ENCODE data around the gene FAM83F.

The FAM83F gene

DNA sequence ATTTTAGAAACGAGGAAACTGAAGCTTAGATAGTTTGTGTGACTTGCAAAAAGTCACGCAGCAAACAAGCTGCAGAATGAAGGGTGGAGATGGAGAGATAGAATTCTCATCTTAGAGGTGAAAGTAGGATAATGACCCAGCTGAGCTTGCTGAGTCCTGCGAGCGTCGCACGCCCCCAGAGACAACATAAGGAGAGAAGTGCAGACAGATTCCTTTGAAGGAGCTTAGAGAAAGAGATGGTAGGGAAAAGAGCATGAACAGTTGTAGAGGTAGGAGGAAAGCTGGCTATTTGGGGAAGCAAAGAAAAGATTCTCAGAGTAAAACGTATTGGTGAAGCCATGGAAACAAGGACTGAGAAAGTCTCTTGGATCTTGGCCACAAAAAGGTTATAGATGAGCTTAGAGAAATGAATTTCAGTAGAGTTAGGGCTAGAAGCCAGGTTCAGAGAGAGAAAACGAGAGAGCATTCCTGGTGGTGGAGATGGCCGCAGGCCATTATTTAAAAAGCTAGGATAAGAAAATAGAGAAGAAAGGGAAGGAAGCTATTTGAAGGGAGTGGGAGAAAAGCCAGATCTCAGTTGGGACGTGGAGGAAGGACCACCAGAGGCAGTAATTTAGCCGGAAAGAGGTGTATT is 44.8 kb downstream of the FAM83F start:
- no peak for DNase-seq

DNA sequence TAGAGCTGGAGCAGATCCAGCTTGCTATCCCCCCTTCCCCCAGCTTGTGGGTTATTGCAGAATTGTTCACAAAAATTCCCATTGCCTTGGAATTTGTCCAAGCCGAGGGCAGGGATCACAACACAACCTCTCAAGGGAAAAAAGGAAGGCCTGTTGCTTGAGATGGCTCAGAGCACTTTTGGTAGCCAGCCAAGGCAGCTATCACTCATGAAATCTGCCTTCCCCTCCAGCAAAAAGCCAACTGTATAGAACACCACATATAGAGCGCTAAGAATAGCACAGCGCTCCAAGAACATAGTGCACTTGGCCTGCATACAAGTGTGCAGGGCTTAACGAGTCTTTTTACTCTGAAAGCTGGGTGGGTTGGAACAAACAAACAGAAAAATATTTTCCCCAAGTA is 46.2 kb downstream of the FAM83F start:
- DNase-seq, result no peak

DNA sequence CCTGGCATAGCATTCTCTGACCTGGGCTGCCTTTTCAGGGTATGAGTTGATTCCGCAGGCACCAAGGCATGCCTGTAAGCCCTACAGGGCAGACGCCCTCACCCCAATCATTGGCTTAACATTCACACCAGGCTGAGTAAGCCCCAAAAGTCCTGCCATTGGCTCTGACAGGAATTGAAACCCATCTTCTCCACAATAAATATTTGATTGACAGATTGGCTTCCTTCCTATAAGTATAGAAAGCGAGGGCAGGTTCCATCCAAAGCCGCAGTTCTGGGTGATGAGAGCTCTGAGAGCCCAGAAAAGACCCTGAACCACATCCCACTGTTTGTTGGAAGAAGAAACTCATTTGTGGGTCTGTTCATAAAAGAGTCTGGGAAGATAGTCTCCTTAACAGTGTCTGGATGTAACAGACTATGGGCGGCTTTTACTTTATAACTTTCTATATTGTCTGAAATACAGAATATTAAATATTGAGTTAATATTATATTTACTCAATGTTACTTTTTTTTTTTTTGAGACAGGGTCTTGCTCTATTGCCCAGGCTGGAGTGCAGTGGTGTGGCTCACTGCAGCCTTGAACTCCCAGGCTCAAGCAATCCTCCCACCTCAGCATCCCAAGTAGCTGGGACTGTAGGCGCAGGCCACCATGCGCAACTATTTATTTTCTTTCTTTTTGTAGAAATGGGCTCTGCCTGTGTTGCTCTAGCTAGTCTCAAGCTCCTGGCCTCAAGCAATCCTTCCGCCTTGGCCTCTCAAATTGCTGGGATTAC is 46.8 kb downstream of the FAM83F start:
- no peak for DNase-seq

DNA sequence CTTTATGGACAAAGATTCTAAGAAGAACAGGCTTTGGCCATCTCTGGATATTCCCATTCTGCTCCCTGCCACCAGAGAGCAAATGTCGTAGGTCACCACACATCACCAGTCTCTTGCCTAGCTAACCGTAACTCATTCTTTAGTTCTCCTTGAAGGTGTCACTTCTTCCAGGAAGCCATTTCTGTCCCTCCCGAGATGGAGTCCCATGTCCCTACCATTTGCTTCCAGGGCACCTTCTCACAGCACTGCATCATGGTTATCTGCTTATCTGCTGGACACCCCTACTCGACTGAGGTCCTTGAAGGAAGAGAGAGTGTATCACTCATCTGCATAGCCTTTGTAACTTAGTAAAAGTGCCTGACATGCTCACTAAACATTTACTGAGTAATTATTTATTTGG is 47.6 kb downstream of the FAM83F start:
- no peak for DNase-seq

DNA sequence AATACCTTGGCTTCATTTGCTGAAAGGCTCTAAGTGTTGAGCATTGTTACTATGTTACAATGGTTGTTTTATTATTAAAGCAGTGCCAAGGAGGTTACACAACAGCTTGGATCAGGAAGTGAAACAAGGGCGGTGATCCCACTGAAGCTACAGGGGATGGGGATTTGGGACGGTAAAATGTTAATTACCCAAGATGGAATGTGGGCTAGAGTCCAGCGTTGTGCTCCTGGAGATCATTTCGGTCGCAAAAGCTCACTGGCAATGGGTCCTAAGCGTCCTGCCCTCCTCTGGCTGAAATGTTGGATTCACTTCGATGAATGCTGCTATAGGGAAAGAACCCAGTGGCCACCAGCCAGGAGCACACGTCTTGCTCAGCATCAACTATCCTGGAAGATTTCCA is 48.3 kb downstream of the FAM83F start:
- no peak for DNase-seq

DNA sequence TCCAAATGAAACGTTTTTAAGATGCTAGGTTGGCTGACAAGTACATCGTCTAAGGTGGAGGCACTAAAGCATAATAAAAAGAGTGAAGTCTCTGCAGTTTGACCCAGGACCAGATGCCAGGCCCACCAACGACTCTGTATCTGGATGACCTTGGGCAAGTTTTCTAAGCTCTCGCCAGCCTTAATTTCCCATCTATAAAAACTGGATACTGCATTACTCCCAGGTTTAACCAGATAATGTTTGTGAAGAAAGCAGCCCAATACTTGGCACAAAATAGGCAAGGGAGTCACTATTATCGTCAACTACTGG is 49.0 kb downstream of the FAM83F start:
- DNase-seq, result no peak

DNA sequence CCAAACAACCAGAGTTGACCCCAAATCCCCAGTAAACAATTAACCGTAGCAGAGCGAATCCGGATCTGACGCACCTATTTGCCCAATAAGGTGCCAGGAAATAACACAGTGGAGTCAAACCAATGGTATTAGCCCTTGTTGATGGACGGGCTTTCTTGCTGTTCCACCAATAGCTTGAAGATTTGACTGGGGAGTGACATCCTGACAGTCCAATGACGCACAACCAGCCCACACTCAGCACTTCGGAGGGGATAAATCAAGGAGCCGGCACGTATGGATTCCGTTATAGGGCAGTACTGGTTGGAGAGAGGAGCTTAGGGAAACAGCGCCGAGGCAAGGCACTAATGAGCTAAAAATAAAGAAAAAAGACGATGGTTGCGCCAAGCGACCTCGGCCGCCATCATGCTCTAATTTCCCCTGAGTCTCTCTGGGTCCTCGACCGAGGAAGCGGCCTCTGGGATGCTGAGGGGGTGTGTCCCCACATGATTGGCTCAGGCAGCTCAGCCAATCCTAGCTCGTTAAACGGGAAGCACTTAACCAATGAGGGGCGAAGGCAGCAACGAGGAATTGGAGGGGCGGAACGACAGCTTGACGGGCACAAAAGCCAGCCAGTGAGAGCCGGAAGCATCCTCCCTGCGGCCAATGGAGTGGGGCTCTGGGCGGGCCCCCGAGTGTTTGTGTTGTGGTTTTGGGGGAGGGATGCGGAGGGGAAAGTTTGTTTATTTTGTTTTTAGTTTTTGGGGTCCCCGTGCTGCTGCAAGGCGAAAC is 49.5 kb downstream of the FAM83F start:
- DNase-seq, result peak; percentile 99

DNA sequence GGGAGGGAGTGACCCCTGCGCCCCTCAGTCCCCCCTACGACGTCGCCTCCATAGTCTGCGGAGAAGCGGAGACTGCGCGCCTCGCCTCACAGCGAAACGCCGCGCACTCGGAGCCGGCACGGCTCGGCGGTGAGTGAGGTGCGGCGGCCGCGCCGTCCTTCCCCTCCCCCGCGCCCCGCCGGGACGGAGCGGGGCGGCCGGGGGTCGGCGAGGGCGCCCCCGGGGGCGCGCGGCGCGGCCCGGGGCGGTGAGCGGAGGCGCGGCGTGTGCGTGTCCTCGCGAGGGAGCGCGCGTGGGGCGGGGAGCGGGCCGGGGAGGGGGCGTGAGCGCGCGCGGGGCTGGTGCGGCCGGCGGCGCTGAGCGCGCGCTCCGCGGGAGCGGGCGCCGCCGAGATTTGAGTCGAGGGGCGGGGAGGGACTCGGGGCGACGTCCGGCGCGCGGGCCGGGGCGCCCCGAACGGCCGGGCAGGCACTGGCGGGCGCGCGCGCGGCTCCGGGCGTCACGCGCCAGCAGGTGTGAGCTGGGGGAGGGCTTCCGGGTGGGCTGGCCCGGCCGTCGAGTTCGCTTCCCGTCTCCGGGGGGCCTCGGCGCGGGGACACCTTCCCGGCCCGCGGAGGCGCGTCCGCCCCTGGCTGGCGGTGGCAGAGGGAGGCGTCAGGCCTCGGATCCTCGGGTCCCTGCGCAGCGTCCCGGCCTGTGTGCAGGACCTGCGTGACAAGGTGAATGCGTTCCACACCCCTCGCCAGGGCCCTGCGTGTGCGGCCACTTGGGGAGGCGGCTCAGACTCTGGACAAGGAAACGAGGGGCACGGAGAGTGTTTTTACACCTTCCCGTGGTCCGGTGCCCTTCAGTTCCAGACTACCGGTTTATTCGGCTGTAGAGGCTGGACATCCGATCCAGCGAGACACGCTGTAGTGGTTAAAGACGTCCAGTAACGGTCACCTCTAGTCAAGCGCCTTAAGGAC is 50.4 kb downstream of the FAM83F start:
- no peak for DNase-seq

DNA sequence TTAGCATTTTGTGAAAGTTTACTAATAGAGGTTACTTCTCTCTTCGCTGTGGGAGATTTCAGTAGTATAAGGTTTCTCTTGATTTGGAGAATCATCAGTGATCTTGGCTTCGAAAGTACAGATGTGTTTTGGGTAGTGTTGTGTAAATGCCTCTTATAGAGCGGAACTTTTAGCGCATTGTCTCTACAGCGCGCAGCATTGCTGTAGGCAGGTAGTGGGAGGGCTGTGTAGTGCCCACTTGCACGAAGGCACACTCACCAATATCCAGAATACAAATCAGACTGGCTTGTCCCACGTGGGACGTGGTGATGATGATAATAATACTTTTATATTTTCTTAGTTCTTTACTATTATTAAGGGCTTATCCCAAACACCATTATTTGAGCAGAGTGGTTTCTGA is 51.4 kb downstream of the FAM83F start:
- no peak for DNase-seq

DNA sequence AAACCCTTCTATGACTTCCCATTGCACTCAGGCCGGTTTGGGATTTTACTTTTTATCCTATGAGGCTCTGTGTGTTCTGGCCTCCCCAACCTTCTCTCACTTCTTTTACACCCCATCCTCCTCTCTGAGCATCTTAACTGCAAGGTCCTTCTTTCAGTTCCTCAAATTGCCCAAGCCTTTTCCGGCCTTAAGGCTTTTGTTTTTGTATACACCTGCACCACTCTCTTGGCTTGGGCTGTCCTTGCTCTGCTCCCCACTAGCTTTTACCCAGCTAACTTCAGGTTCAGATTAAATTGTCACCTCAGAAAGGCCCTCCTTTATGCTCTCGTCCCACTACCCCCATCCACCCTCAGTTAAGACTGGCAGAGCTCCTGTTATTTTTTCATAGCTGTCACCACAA is 55.5 kb downstream of the FAM83F start:
- no peak for DNase-seq

DNA sequence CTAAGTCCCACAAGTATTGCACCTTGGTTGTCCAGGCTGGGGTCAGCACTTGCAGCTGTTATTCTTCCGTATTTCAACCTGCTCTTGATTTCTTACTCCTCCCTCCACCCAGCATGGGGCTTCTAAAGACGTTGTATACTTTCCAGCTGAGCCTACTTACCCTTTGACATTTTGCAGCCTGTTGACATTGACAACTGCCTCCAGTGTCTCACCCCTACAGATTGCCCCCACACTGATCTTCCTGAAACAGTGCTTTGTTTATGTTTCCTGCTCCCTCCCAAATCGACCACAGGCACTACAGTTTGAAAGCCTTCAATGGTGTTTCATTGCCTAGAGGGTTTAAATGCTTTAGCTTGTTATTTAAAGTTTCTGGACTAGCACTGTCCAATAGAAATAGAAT is 56.6 kb downstream of the FAM83F start:
- DNase-seq, result no peak

DNA sequence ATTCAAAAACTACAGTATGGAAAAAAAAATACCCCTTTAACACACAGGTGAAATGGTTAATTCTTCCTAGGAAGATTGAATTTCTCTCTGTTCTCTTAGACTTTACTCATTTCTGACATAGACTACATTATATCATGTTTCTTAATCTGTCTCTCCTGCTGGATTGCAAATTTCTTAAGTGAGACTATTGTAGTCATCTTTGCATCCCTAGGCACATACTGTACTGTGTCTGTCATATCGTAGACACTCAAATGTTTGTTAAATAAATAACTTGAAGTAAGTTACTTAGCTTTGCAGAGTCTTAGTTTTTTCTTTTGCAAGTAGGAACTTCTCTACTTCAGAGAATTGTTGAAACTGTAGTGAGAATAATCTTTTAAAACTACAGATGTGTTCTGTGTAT is 58.7 kb downstream of the FAM83F start:
- DNase-seq, result no peak

DNA sequence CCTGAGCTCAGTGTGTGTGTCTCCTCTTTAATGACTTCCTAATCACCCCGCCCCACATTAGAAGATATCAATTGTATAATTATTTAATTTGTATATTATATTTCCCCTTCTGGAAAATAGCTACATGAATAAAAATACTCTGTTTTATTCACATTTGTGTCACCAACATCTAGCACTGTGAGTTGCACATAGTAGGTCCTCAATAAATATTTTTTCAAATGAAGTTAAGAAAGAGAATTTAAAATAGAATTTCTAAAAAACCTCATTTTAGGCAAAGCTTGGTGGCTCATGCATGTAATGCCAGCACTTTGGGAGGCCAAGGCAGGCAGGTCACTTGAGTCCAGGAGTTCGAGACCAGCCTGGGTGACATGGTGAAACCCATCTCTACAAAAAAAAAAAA is 59.7 kb downstream of the FAM83F start:
- no peak for DNase-seq

DNA sequence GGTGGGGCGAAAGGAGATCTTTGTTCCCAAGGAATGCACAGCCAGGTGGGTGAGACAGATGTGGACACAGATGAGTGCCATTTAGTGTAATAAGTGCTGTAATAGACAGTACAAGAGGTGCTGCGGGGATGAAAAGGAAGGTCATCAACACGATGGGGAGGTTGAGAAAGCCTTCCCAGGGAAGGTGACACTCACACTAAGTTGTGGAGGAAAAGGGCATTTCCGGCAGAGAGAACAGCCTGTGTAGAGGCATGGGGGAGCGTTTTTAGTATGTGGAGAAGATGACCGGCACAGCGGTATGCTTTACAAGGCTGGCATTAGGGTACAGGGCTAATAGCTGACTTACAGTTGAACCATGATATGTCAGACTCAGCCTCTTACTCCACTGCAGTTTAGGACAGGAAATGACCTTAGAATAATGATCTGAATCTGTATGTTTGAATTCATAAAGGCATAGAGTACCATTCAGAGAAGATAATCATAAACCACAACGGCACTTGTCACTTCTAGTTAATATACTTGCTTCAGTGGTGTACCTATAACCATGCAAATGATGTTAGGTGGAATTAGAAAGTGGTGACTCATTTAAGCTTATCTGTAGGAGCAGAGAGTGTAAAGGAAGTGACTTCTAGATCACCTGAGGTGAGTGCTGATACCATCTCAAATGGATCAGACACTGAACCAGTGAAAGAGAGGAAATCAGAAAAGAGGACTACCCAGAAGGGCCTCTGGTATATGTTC is 60.6 kb downstream of the FAM83F start:
- no peak for DNase-seq

DNA sequence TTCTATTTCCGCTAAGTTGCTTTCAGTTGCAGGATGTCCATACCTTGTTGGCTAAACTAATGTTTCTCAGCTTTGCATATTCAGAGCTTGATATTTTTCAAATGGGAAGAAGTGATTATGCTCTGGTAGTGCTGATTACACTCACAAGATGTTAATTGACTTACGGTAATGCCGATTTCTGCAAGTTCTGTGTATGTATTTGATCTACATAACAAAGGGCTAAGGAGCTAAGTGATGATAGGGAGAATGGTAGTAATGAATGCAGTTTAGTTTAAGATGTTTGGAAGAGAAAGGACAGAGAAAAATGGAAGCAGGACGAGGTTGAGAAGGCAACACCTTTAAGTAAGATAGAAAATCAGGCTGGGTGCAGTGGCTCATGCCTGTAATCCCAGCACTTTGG is 61.4 kb downstream of the FAM83F start:
- no peak for DNase-seq

DNA sequence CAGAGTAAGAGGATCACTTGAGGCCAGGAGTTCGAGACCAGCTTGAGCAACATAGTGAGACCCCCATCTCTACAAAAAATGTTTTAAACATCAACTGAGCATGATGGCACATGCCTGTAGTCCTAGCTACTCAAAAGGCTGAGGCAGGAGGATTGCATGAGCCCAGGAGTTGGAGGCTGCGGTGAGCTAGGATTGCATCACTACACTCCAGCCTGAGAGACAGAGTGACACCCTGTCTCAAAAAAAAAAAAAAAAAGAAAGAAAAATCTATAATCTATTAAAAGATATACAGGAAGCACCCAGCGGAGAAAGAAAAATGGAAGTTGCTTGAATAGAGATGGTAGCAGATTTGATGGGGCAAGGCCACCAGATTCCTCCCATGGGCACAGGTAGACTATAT is 61.8 kb downstream of the FAM83F start:
- DNase-seq, result no peak

DNA sequence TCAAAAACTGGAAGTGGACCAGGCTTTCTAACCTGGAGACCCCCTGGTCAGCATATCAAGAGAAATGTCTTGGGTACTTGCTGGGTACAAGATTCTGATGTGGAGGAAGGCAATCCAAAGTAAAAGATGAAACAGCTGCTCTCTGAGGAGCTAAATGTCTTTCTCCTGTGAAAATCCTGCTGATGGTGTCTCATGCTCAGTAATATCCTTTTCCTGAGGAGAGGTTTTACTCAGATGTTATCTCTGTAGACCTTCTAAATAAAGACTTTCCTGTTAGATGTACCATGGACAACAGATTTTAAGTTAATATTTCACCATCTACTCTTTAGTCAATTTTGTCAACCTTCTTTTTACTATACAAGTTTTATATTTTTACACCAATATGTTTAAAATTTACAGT is 62.9 kb downstream of the FAM83F start:
- DNase-seq, result no peak

DNA sequence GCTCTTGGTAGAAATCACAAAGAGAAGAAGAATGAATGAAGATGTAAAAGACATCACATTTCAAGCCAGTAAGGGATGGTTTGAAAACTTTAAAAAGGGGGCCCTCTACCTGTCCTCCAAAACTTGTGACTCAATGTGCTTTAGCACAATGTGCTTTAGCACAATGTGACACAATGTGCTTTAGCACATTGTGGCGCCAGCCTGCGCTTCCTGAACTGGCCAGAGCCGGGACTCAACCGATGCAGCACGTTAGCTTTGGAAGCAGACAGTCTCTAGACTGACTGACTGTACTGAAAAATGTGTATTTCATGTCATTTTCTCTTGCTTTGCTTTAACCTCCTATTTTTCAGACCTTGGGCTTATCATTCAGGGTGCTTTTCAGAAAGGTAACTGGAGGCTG is 63.5 kb downstream of the FAM83F start:
- DNase-seq, result no peak

DNA sequence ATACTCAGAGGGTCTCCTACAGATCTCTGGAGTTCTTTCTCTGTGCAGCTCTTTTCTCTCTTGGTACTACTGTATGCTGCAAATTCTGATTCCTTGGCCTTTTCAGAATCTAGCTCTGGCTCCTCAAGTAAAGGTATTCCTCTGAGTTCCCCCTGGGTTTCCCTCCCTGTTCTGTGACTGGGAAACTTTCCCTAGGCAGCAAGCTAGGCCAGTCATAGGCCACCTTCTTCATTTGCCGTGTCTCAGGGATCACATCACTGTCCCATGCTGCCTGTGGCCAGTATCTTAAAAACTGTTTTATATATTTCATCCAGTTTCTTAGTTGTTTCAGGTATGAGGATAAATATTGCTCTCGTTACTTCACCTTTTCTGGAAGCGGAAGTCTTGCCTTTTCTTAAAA is 71.2 kb downstream of the FAM83F start:
- no peak for DNase-seq

DNA sequence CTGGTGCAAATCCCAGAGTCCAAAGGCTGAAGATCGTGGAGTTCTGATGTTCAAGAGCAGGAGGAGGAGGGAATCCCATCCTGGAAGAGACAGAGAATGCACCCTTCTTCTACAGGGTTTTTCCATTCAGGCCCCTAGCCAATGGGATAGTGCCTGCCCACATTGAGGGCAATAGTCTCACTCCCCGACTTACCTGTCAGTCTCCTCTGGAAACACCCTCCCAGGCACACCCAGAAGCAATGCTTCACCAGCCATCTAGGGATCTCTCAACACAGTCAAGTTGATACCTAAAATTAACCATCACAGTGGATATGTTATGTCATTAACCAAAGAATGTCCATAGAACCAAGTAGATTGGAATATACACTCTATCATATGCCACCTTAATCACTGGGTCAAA is 72.9 kb downstream of the FAM83F start:
- no peak for DNase-seq

DNA sequence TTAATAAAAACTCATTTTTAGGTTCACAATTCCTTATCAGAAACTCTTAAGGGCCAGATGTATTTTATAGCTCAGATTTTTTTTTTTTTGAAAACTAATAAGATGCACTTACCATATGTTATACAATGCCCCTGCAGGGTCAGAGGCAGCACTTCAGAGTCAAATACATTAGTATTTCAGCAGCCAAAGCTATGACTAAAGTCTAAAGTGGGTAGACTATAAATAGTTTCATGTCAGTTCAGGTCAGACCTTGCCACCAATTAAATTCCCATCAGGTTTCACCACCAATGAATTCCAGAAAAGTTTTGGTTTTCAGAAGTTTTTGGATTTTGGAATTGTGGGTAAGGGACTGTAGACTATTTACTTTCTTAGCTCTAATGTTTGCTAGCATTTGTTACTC is 75.9 kb downstream of the FAM83F start:
- no peak for DNase-seq

DNA sequence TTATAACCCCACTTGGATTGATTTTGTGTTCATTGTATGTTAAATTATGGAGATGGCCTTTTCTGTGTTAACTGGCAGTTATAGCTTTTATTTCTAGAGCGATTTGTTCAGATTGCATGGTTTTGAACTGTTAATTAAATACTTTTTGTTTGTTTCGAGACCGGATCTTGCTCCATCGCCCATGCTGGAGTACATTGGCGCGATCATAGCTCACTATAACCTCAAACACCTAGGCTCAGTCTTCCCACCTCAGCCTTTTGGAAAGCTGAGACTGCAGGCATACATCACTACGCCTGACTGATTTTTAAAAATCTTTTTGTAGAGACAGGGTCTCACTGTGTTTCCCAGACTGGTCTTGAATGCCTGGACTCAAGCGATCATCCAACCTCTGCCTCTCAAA is 77.0 kb downstream of the FAM83F start:
- DNase-seq, result no peak
